Muscle layer of colon (tissue), 2 donors: ENCODE results near the gene EMC6.

Experiments
- H3K27ac ChIP-seq: one replicate; pipeline ENCODE4 v1.7.0; 2013; ENCODE audit warnings: low read depth, mild to moderate bottlenecking, low read length, moderate library complexity
- H3K27me3 ChIP-seq, 2 donors: one replicate each; pipeline ENCODE4 v1.7.0; 2013; ENCODE audit warnings: low read length in 2 of 2, mild to moderate bottlenecking in 2 of 2; ENCODE audit not compliant: insufficient read depth in 2 of 2, control insufficient read depth in 1 of 2
- H3K36me3 ChIP-seq: one replicate; pipeline ENCODE4 v1.7.0; 2013; ENCODE audit warnings: mild to moderate bottlenecking, low read length; ENCODE audit not compliant: insufficient read depth
- H3K4me1 ChIP-seq: one replicate; pipeline ENCODE4 v1.7.0; 2013; ENCODE audit warnings: mild to moderate bottlenecking, low read length; ENCODE audit not compliant: insufficient read depth
- H3K4me3 ChIP-seq, 2 donors: one replicate each; pipeline ENCODE4 v1.7.0; 2013; ENCODE audit warnings: low read length in 2 of 2, low read depth in 1 of 2, mild to moderate bottlenecking in 1 of 2, moderate library complexity in 1 of 2
- H3K9ac ChIP-seq: one replicate; pipeline ENCODE4 v1.7.0; 2013; ENCODE audit warnings: low read length
- H3K9me3 ChIP-seq: one replicate; pipeline ENCODE4 v1.7.0; 2013; ENCODE audit warnings: mild to moderate bottlenecking, low read length
- donor health status: abdominal sarcoma.
- donor health status: Adenocarcinoma of cecum.

EMC6 gene

GRCh38 chr17:3657874-3658783, 10.5 kb upstream of the EMC6 start:
- peaks cover 4% of the 10 kb centered on the region for H3K36me3 ChIP-seq
- H3K9ac ChIP-seq, result no peak overlapping the region
- H3K27me3 ChIP-seq, result no peaks in the 10 kb centered on the region
- H3K4me1 ChIP-seq, result peaks cover 16% of the 10 kb centered on the region
- H3K4me3 ChIP-seq, result no peak overlapping the region
- no peak overlapping the region for H3K27ac ChIP-seq
- no peaks in the 10 kb centered on the region for H3K9me3 ChIP-seq

- Histone ChIP-seq H3K9me3 (no peaks in the 10 kb centered on the region), H3K4me3 (no peak overlapping the region), H3K27ac (peak overlapping the region; percentile 78), H3K27me3 (no peaks in the 10 kb centered on the region), H3K36me3 (peaks cover 12% of the 10 kb centered on the region), H3K4me1 (peaks cover 16% of the 10 kb centered on the region), H3K9ac (no peak overlapping the region)
These were observed 9.7 kb upstream of the EMC6 start for GRCh38 chr17:3658784-3659449.

- Histone ChIP-seq H3K9ac (no peak overlapping the region), H3K9me3 (no peaks in the 10 kb centered on the region), H3K27ac (peak overlapping the region; percentile 78), H3K4me1 (peaks cover 16% of the 10 kb centered on the region), H3K27me3 (no peaks in the 10 kb centered on the region), H3K36me3 (peaks cover 19% of the 10 kb centered on the region), H3K4me3 (no peak overlapping the region)
These were observed 9.0 kb upstream of the EMC6 start for GRCh38 chr17:3659541-3660111.

GRCh38 chr17:3660311-3660891, 8.2 kb upstream of the EMC6 start:
- Histone ChIP-seq H3K4me1 (peaks cover 16% of the 10 kb centered on the region), H3K9me3 (no peaks in the 10 kb centered on the region), H3K27me3 (no peaks in the 10 kb centered on the region), H3K36me3 (peaks cover 23% of the 10 kb centered on the region), H3K4me3 (no peak overlapping the region), H3K27ac (peak overlapping the region; percentile 78), H3K9ac (no peak overlapping the region)

- H3K27ac ChIP-seq, result no peak overlapping the region
- peaks cover 32% of the 10 kb centered on the region for H3K4me1 ChIP-seq
These were observed 5.3 kb upstream of the EMC6 start for GRCh38 chr17:3663102-3664011.

GRCh38 chr17:3665834-3666233, 2.8 kb upstream of the EMC6 start:
- no peak overlapping the region for H3K27ac ChIP-seq
- peaks cover 23% of the 10 kb centered on the region for H3K36me3 ChIP-seq
- no peak overlapping the region for H3K4me3 ChIP-seq
- no peak overlapping the region for H3K9ac ChIP-seq
- H3K9me3 ChIP-seq, result no peaks in the 10 kb centered on the region
- H3K27me3 ChIP-seq, result no peaks in the 10 kb centered on the region
- peaks cover 27% of the 10 kb centered on the region for H3K4me1 ChIP-seq

More at GRCh38 chr17:3663102-3664011, 5.3 kb upstream of the EMC6 start:
- H3K36me3 ChIP-seq, result peaks cover 23% of the 10 kb centered on the region
- H3K9me3 ChIP-seq, result no peaks in the 10 kb centered on the region
- H3K9ac ChIP-seq, result no peak overlapping the region
- H3K4me3 ChIP-seq, result no peak overlapping the region
- H3K27me3 ChIP-seq, result no peaks in the 10 kb centered on the region

GRCh38 chr17:3666516-3666915, 2.1 kb upstream of the EMC6 start:
- Histone ChIP-seq H3K27ac (no peak overlapping the region), H3K4me3 (no peak overlapping the region), H3K4me1 (peaks cover 27% of the 10 kb centered on the region), H3K27me3 (no peaks in the 10 kb centered on the region), H3K36me3 (peaks cover 25% of the 10 kb centered on the region), H3K9me3 (no peaks in the 10 kb centered on the region), H3K9ac (no peak overlapping the region)

GRCh38 chr17:3667366-3668278, 990 bp upstream of the EMC6 start:
- peaks cover 28% of the 10 kb centered on the region for H3K36me3 ChIP-seq
- peak overlapping the region; percentile 70 to 74 for H3K4me3 ChIP-seq
- H3K27ac ChIP-seq, result peak overlapping the region; percentile 94
- H3K9me3 ChIP-seq, result no peaks in the 10 kb centered on the region
- peak overlapping the region; percentile 70 for H3K9ac ChIP-seq
- peaks cover 27% of the 10 kb centered on the region for H3K4me1 ChIP-seq
- no peaks in the 10 kb centered on the region for H3K27me3 ChIP-seq

- peak overlapping the region; percentile 51 for H3K9ac ChIP-seq
- H3K27ac ChIP-seq, result peak overlapping the region; percentile 94
- H3K4me3 ChIP-seq, result peak overlapping the region; percentile 70 to 76
- no peaks in the 10 kb centered on the region for H3K27me3 ChIP-seq
- H3K36me3 ChIP-seq, result peaks cover 14% of the 10 kb centered on the region
- no peaks in the 10 kb centered on the region for H3K9me3 ChIP-seq
- H3K4me1 ChIP-seq, result peaks cover 27% of the 10 kb centered on the region
These were observed 404 bp downstream of the EMC6 start for GRCh38 chr17:3669085-3669347.

GRCh38 chr17:3669548-3669947, 936 bp downstream of the EMC6 start:
- Histone ChIP-seq H3K27ac (peak overlapping the region; percentile 94), H3K27me3 (no peaks in the 10 kb centered on the region), H3K9me3 (no peaks in the 10 kb centered on the region), H3K4me3 (peak overlapping the region; percentile 70 to 76), H3K9ac (peak overlapping the region; percentile 51), H3K4me1 (peaks cover 27% of the 10 kb centered on the region), H3K36me3 (peaks cover 9% of the 10 kb centered on the region)
